ENCODE results near the gene PSMG3. TPM values are rescaled to one million over a fixed set of nuclear protein-coding genes. Genes with fewer than 3 reads are reported as not detected.

Gene PSMG3
- total RNA-seq, 2 donors from 2014 or later = 50.0 to 51.6 TPM

DNA sequence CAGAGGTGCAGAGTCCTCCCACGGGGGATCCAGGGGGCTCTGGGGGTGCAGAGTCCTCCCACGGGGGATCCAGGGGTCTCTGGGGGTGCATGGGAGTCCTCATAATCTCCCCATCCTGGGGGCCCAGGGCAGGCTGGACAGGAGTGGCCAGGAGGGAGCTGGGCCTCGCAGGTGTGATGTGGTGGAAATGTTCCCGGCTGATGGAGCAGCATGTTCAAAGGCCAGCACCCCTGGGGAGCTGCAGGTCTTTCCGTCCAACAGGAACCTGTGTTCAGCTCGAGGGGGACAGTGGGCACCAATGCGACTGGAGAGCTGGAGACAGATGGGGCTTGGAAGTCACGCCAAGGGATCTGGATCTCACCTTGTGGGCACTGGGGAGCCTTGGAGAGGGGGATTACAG, 38.5 kb upstream of the PSMG3 start:
- TF ChIP-seq POLR2AphosphoS5 (IDR thresholded peaks at IDR 0.05) (no peak), POLR2A (IDR thresholded peaks at IDR 0.05) (no peak), CTCF (IDR thresholded peaks at IDR 0.05) (no peak)
- intact Hi-C loops (cut with DNase I) = no loop called here
- DNase-seq (ENCODE audit: low spot score) = no peak
- H3K36me3 ChIP-seq = no peaks in the 10 kb centered on the region
- no peaks in the 10 kb centered on the region for H3K9me3 ChIP-seq
- no peak overlapping the region for H3K4me3 ChIP-seq
- no peak overlapping the region for H3K27ac ChIP-seq
- peaks cover 4% of the 10 kb centered on the region for H3K27me3 ChIP-seq (replicated peaks; ENCODE audit: insufficient read depth)
- no peaks in the 10 kb centered on the region for H3K4me1 ChIP-seq (replicated peaks)
- WGBS = 83% methylated on average over 8 of the region's 8 CpGs

- no peaks in the 10 kb centered on the region for H3K36me3 ChIP-seq
- no peaks in the 10 kb centered on the region for H3K9me3 ChIP-seq
- H3K4me1 ChIP-seq (replicated peaks) = no peaks in the 10 kb centered on the region
- H3K27me3 ChIP-seq (replicated peaks; ENCODE audit: insufficient read depth) = peaks cover 4% of the 10 kb centered on the region
- WGBS = 71% methylated on average over 7 of the region's 10 CpGs
- no peak for DNase-seq (ENCODE audit: low spot score)
- intact Hi-C loops (cut with DNase I) = no loop called here
- TF ChIP-seq POLR2AphosphoS5 (IDR thresholded peaks at IDR 0.05) (no peak), CTCF (IDR thresholded peaks at IDR 0.05) (no peak), POLR2A (IDR thresholded peaks at IDR 0.05) (no peak)
- H3K27ac ChIP-seq = no peak overlapping the region
- no peak overlapping the region for H3K4me3 ChIP-seq
These were observed 37.9 kb upstream of the PSMG3 start for GRCh38 chr7:1607696-1608095.

GRCh38 chr7:1607001-1607400, 37.2 kb upstream of the PSMG3 start:
- Histone ChIP-seq H3K36me3 (no peaks in the 10 kb centered on the region), H3K9me3 (no peaks in the 10 kb centered on the region), H3K27ac (no peak overlapping the region), H3K27me3 (replicated peaks; ENCODE audit: insufficient read depth) (peaks cover 4% of the 10 kb centered on the region), H3K4me1 (replicated peaks) (no peaks in the 10 kb centered on the region), H3K4me3 (no peak overlapping the region)
- TF ChIP-seq POLR2A (IDR thresholded peaks at IDR 0.05) (no peak), CTCF (IDR thresholded peaks at IDR 0.05) (no peak), POLR2AphosphoS5 (IDR thresholded peaks at IDR 0.05) (no peak)
- WGBS = 50% methylated on average over 7 of the region's 7 CpGs
- no peak for DNase-seq (ENCODE audit: low spot score)
- intact Hi-C loops (cut with DNase I) = no loop called here

DNA sequence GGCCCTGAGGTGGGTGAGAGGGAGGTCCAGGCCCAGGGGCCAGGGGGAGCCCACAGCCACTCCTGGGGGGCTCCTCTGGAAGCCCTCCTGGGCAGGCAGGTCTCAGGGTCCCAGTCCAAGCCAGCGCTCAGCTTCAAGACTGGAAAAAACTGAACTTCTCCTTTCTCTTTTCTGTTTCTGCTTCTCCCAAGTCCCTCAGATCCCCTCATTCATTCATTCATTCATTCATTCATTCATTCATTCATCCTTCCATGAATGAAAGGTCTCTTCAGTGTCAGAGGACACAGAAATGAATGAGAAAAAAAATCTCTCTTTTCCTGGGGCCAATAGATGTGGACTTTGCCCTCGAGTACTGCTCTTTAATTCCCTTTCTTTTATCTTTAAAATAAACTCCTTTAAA, 34.6 kb upstream of the PSMG3 start:
- Histone ChIP-seq H3K36me3 (no peaks in the 10 kb centered on the region), H3K27ac (no peak overlapping the region), H3K9me3 (no peaks in the 10 kb centered on the region), H3K4me1 (replicated peaks) (no peaks in the 10 kb centered on the region), H3K27me3 (replicated peaks; ENCODE audit: insufficient read depth) (peaks cover 3% of the 10 kb centered on the region), H3K4me3 (no peak overlapping the region)
- WGBS = 79% methylated on average over 2 of the region's 2 CpGs
- TF ChIP-seq POLR2A (IDR thresholded peaks at IDR 0.05) (no peak), CTCF (IDR thresholded peaks at IDR 0.05) (no peak)
- intact Hi-C loops (cut with DNase I) = no loop called here
- no peak for DNase-seq (ENCODE audit: low spot score)

GRCh38 chr7:1603346-1604225, 33.8 kb upstream of the PSMG3 start:
- no peaks in the 10 kb centered on the region for H3K4me1 ChIP-seq (replicated peaks)
- intact Hi-C loops (cut with DNase I) = no loop called here
- H3K27me3 ChIP-seq (replicated peaks; ENCODE audit: insufficient read depth) = peaks cover 3% of the 10 kb centered on the region
- no peaks in the 10 kb centered on the region for H3K36me3 ChIP-seq
- H3K9me3 ChIP-seq = no peaks in the 10 kb centered on the region
- no peak for TF ChIP-seq POLR2AphosphoS5 (IDR thresholded peaks at IDR 0.05)
- no peak overlapping the region for H3K4me3 ChIP-seq
- no peak for DNase-seq (ENCODE audit: low spot score)
- H3K27ac ChIP-seq = no peak overlapping the region
- WGBS = 66% methylated on average over 41 of the region's 41 CpGs

Measured in prostate gland (tissue), 2 donors.